Kidney (tissue), 14 donors: ENCODE measurements around the gene PTBP3. TPM values are rescaled to one million over a fixed set of nuclear protein-coding genes. Genes with fewer than 3 reads are reported as not detected.
"Not testable (repeated sequence)": the region's sequence is repeated elsewhere in the genome, so short reads cannot be mapped to it uniquely, and the experiment has no call there.

Experiments used
- DNase-seq, 5 donors: peaks; one replicate each; pipeline ENCODE4 v3.0.0-alpha.2; 2013 to 2020
- FAIRE-seq: peaks from 2 replicates; lab custom pipeline; 2012; peaks lifted over from hg19 to GRCh38; lab: Jason Lieb, UNC
- H3K27ac ChIP-seq, 2 donors: one replicate each; pipeline ENCODE4 v1.7.0; 2013; ENCODE audit warnings: low read depth in 2 of 2, low read length in 2 of 2, inconsistent platforms in 1 of 2
- H3K27me3 ChIP-seq: one replicate; pipeline ENCODE4 v1.7.1; 2013; ENCODE audit warnings: low read length, inconsistent platforms; ENCODE audit not compliant: control insufficient read depth, insufficient read depth
- H3K36me3 ChIP-seq, 3 donors: one replicate each; pipeline versions ENCODE4 v1.7.0 to v1.7.1; 2013; ENCODE audit warnings: low read length in 3 of 3, control low read depth in 1 of 3, inconsistent platforms in 1 of 3; ENCODE audit not compliant: insufficient read depth in 3 of 3, control insufficient read depth in 2 of 3
- H3K4me1 ChIP-seq, 3 donors: one replicate each; pipeline versions ENCODE4 v1.7.0 to v1.7.1; 2013; ENCODE audit warnings: low read length in 3 of 3, inconsistent platforms in 1 of 3, low read depth in 1 of 3; ENCODE audit not compliant: control insufficient read depth in 2 of 3, insufficient read depth in 2 of 3
- H3K4me3 ChIP-seq, 3 donors: one replicate each; pipeline versions ENCODE4 v1.7.0 to v1.8.1; 2013; ENCODE audit warnings: low read length in 3 of 3, control low read depth in 1 of 3, inconsistent platforms in 1 of 3
- H3K9ac ChIP-seq, 3 donors: one replicate each; pipeline versions ENCODE4 v1.7.0 to v1.7.1; 2013; ENCODE audit warnings: low read length in 3 of 3, control low read depth in 1 of 3, inconsistent platforms in 1 of 3
- H3K9me3 ChIP-seq, 3 donors: one replicate each; pipeline versions ENCODE4 v1.7.0 to v1.7.1; 2013; ENCODE audit warnings: low read length in 3 of 3, control low read depth in 1 of 3, inconsistent platforms in 1 of 3; ENCODE audit not compliant: control insufficient read depth in 2 of 3, insufficient read depth in 1 of 3
- CTCF ChIP-seq: IDR thresholded peaks from 3 replicates; pipeline ENCODE4 v1.5.1; 2012; ENCODE audit warnings: mild to moderate bottlenecking, moderate library complexity, borderline replicate concordance; ENCODE audit not compliant: insufficient read depth; ENCODE audit errors: extremely low read depth
- intact Hi-C: fragments of 100-400 bp; cut with DNase I; formaldehyde crosslinking; loops from one replicate; pipeline ENCODE4 v1.11.1; 2022
- polyA plus RNA-seq: library from polyadenylated mRNA; stranded (reverse); fragments of 350-450 nt; fragmentation: Illumina TruSeq; extraction: RNeasy Lipid Tissue Mini Kit (QIAGEN cat#74804); gene quantifications from one replicate; pipeline ENCODE4 v1.2.3, GENCODE V29; 2014; ENCODE audit warnings: low read depth, low replicate concordance; ENCODE audit not compliant: insufficient read depth
- total RNA-seq: library from RNA; stranded (reverse); fragmentation: NEBNext Ultra II Directional; extraction: Animal tissue kit (Norgen Biotek cat#: 25700); gene quantifications from one replicate; pipeline ENCODE4 v1.2.1, GENCODE V29; 2021
- donor health status: control.
- donor health status: control.
- donor health status: control.
- donor health status: control.
- donor health status: control.
- donor health status: DM: yes; HTN: yes; CAD: no.
- donor health status: Normal renal cell carcinoma (clear cell type).

The PTBP3 gene
- total and polyA plus RNA-seq, 2 donors from 2014 or later = 14.0 to 86.6 TPM

GRCh38 chr9:112273876-112274275 is 59.5 kb downstream of the PTBP3 start:
- H3K9me3 ChIP-seq = no peaks in the 10 kb centered on the region
- no peaks in the 10 kb centered on the region for H3K36me3 ChIP-seq
- no peak overlapping the region for H3K4me3 ChIP-seq
- H3K4me1 ChIP-seq = peaks cover 0 to 3% (median 0%) of the 10 kb centered on the region in 3 donors
- no peak for FAIRE-seq
- no peak overlapping the region for H3K9ac ChIP-seq
- intact Hi-C loops = no loop called here
- no peak overlapping the region for H3K27ac ChIP-seq
- no peak for DNase-seq
- no peaks in the 10 kb centered on the region for H3K27me3 ChIP-seq
- TF ChIP-seq CTCF = no peak

- no peak overlapping the region for H3K9ac ChIP-seq
- no peak for TF ChIP-seq CTCF
- no peaks in the 10 kb centered on the region for H3K27me3 ChIP-seq
- FAIRE-seq (no peak), DNase-seq (no peak)
- H3K27ac ChIP-seq = no peak overlapping the region
- H3K4me3 ChIP-seq = no peak overlapping the region
- peaks cover 0 to 3% (median 0%) of the 10 kb centered on the region in 3 donors for H3K4me1 ChIP-seq
- H3K9me3 ChIP-seq = no peaks in the 10 kb centered on the region
- intact Hi-C loops = no loop called here
- no peaks in the 10 kb centered on the region for H3K36me3 ChIP-seq
Observed at GRCh38 chr9:112271466-112272098, 61.8 kb downstream of the PTBP3 start.

GRCh38 chr9:112268413-112268812 is 65.0 kb downstream of the PTBP3 start:
- H3K9me3 ChIP-seq = no peaks in the 10 kb centered on the region
- no peak overlapping the region for H3K27ac ChIP-seq
- no peak overlapping the region for H3K9ac ChIP-seq
- H3K4me1 ChIP-seq = no peaks in the 10 kb centered on the region
- no peak for TF ChIP-seq CTCF
- DNase-seq = peak in 4 of 5 donors; percentile 27 to 58 (median 50)
- H3K4me3 ChIP-seq = no peak overlapping the region
- no peak for FAIRE-seq
- intact Hi-C loops = no loop called here
- peaks cover 2 to 4% (median 3%) of the 10 kb centered on the region in 3 donors for H3K36me3 ChIP-seq
- no peaks in the 10 kb centered on the region for H3K27me3 ChIP-seq

GRCh38 chr9:112267086-112267485 is 66.3 kb downstream of the PTBP3 start:
- H3K4me3 ChIP-seq, H3K36me3 ChIP-seq, FAIRE-seq, H3K27ac ChIP-seq, intact Hi-C loops, H3K27me3 ChIP-seq, H3K9me3 ChIP-seq, DNase-seq, H3K4me1 ChIP-seq, H3K9ac ChIP-seq: not testable (repeated sequence)
